Ishikawa (cell line): Measurements from ENCODE around the gene AGO3.

Experiments
- CEBPB ChIP-seq: IDR thresholded peaks from 2 replicates; pipeline ENCODE4 v1.6.1; 2012
- CREB1 ChIP-seq: IDR thresholded peaks from 2 replicates; pipeline ENCODE4 v1.6.1; 2012; ENCODE audit warnings: low read depth
- EGR1 ChIP-seq: IDR thresholded peaks from 2 replicates; pipeline ENCODE4 v1.6.1; 2012
- EP300 ChIP-seq: IDR thresholded peaks from 2 replicates; pipeline ENCODE4 v1.6.1; 2012; ENCODE audit warnings: borderline replicate concordance
- FOXM1 ChIP-seq: IDR thresholded peaks from 2 replicates; pipeline ENCODE4 v1.6.1; 2012; ENCODE audit warnings: low read depth, borderline replicate concordance
- NFIC ChIP-seq: IDR thresholded peaks from 2 replicates; pipeline ENCODE4 v1.6.1; 2012
- RAD21 ChIP-seq: IDR thresholded peaks from 2 replicates; pipeline ENCODE4 v1.6.1; 2012; ENCODE audit warnings: low read depth
- REST ChIP-seq: IDR thresholded peaks from 2 replicates; pipeline ENCODE4 v1.6.1; 2012; ENCODE audit warnings: low read depth, mild to moderate bottlenecking
- TAF1 ChIP-seq: IDR thresholded peaks from 2 replicates; pipeline ENCODE4 v1.6.1; 2012; ENCODE audit warnings: low read depth, mild to moderate bottlenecking
- TCF12 ChIP-seq: IDR thresholded peaks from 2 replicates; pipeline ENCODE4 v1.6.1; 2012; ENCODE audit warnings: low read depth
- TEAD4 ChIP-seq: IDR thresholded peaks from 2 replicates; pipeline ENCODE4 v1.6.1; 2012
- USF1 ChIP-seq: IDR thresholded peaks from 2 replicates; pipeline ENCODE4 v1.6.1; 2012
- YY1 ChIP-seq: IDR thresholded peaks from 2 replicates; pipeline ENCODE4 v1.6.1; 2012; ENCODE audit warnings: low read depth
- ZBTB7A ChIP-seq: IDR thresholded peaks from 2 replicates; pipeline ENCODE4 v1.6.1; 2012; ENCODE audit warnings: low read depth
- TF ChIP-seq, protein P1 (sequence below): IDR thresholded peaks from 2 replicates; pipeline ENCODE4 v1.6.1; 2012

The AGO3 gene

DNA sequence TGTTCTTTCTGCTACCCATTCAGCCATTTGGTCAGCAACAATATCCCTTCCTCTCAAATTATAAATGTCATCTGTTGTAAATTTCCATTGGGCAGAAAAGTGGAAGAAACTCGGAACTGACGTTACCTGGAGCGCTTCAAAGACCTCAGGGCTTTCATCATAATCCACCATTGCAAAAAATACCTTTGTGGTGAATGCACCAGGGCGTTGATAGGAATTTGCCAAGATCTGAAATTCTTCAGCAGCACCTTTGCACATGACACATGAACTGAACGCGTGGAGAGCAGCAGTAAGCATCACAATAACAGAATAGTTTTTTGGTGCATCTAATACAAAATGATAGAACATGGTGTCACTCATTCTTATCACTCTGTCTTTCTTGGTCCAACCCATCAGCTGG is 149.9 kb downstream of the AGO3 start:
- TF ChIP-seq CREB1 = no peak
- TF ChIP-seq FOXM1 = no peak
- TF ChIP-seq NFIC = no peak

GRCh38 chr1:36081926-36082485 is 151.1 kb downstream of the AGO3 start:
- TF ChIP-seq, protein P1, sequence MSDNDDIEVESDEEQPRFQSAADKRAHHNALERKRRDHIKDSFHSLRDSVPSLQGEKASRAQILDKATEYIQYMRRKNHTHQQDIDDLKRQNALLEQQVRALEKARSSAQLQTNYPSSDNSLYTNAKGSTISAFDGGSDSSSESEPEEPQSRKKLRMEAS = no peak
- TF ChIP-seq EGR1 (no peak), REST (no peak), YY1 (no peak), RAD21 (no peak), EP300 (no peak), FOXM1 (no peak), TAF1 (no peak), ZBTB7A (no peak)

- no peak for TF ChIP-seq EP300
These were observed 152.3 kb downstream of the AGO3 start for GRCh38 chr1:36083219-36083618.

- TF ChIP-seq ZBTB7A = peak; percentile 77
- TF ChIP-seq NFIC = no peak
These were observed 153.0 kb downstream of the AGO3 start, which contains the start of gene TEKT2 for GRCh38 chr1:36083635-36084496. TEKT2 (plus strand) TSS chr1:36084094; CDS start chr1:36084922, 828 bp downstream.

- TF ChIP-seq EGR1 = no peak
- TF ChIP-seq NFIC = no peak
- TF ChIP-seq RAD21 = no peak
- TF ChIP-seq YY1 = no peak
- no peak; the same call in 1 of the 2 replicates for TF ChIP-seq EP300
- TF ChIP-seq CEBPB = no peak
- TF ChIP-seq REST = no peak
- no peak for TF ChIP-seq TEAD4
These were observed 153.7 kb downstream of the AGO3 start for GRCh38 chr1:36084497-36085115.

- TF ChIP-seq YY1 (no peak), EGR1 (no peak), FOXM1 (no peak), RAD21 (no peak), EP300 (no peak), USF1 (no peak), TCF12 (no peak), TAF1 (no peak), CREB1 (no peak), TEAD4 (no peak), ZBTB7A (no peak), NFIC (no peak), REST (no peak), CEBPB (no peak)
- TF ChIP-seq, protein P1 = no peak
These were observed 154.2 kb downstream of the AGO3 start for GRCh38 chr1:36085126-36085525.
